HG02623 (cell line): Measurements from ENCODE around the gene TP53I13.

Experiments
- ATAC-seq: cut with Tn5 transposase; IDR thresholded peaks from one replicate; pipeline ENCODE4 v1.9.1; 2021; ENCODE audit warnings: moderate library complexity; ENCODE audit not compliant: unreplicated experiment

TP53I13 gene

DNA sequence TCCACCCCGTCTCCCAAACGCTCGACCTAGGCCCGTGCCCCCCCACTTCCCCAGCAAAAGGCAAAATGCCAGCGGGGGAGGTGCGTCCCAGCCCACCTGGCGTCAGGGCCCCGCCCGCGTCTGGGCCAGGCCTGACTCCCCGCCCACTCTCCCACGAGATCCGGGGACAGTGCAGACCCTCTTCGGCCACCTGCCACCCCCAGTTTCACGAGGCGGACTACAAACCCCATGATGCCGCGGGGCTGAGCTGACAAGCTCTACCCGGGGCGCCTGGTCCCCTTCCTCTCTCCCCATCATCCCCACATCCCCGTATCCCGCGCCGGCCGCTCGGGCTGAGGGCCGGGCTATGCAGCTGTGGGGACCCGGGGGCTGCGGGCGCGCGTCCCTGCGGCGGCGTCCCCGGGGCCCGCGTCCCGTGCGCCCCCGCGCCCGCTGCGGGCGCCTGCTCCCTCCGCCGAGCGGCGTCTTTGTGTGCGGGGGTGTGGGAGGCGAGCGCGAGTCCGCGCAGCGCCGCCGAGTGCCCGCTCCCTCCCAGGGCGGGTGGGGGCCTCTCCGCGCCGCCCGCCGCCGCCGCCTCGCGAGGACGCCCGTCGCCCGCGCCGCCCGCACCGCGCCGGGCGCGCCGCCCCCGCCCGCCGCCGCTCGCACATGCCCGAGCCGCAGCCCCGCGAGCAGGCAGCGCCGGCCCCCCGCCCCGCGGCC, 24.5 kb downstream of the TP53I13 start, which contains the start of gene ANKRD13B:
ANKRD13B (plus strand) TSS at position 283 of the 702 bp plus-strand sequence. CDS start 490 bp downstream, outside the sequence.
- ATAC-seq: no peak

DNA sequence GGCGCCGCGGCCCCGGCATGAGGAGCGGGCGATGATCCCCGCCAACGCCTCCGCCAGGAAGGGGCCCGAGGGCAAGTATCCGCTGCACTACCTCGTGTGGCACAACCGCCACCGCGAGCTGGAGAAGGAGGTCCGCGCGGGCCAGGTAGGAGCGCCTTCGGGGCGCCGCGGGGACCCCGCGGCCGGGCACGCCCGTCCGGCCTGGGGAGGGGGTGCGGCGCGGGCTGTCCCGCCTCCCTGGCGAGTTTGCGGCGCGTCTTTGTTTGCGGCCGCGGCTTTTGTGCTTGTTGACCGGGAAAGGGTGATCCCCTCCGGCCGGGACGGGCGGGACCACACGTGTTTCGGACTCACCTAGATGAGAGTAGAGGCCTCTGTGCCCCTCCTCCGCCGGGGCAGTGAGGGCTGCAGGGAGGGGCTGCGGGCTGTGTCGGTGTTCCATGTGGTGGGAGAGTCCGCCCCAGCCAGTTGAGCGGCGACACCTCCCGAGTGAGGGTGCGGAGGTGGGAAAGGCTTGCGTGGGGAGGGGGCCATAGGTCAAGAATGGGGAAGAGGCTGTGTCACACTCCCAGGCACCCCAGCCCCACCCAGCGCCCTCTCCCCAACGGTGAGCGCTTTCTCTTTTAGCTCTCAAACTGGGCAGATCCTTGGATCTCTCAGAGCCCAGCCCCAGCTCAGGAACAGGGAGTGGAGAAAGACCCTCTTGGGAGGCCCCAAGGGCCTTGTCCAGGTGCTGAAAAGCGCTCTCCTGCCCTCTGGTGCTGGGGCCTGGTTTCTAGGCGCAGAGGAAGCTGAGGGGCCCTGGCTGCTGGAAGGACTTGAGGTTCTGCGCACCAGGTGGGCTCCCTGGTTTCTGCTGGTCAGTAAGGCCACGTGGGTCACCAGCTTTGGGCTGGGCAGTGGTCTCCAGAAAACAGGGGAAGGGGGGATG, 25.4 kb downstream of the TP53I13 start:
- no peak for ATAC-seq

DNA sequence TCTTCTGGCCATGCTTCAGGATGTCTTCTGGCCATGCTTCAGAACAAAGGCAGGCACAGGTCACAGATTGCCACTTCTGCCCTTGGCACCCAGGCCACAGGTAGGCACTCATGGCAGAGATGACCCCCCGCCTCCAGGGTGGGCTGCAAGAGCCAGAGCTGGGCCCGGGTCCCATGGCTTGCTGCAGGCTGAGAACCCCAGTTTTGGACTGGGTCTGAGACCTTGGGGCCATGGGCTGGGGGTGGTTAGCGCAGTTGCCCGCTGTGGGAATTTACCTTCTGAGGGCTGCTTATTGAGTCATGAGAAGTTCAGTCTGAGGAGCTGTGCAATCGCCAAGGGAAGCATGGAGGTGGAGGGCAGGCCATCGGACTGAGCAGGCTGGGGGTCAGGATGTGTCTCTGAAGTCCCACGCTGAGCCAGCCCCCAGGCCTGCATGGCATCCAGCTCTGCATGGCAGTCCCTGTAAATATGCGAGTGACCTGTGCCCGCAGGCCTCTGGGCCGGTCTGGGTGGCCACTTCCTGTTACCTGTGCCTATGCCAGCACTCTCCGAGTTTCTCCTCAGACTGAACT, 26.1 kb downstream of the TP53I13 start:
- no peak for ATAC-seq

- ATAC-seq: no peak
These were observed 26.8 kb downstream of the TP53I13 start for GRCh38 chr17:29595107-29595942.

DNA sequence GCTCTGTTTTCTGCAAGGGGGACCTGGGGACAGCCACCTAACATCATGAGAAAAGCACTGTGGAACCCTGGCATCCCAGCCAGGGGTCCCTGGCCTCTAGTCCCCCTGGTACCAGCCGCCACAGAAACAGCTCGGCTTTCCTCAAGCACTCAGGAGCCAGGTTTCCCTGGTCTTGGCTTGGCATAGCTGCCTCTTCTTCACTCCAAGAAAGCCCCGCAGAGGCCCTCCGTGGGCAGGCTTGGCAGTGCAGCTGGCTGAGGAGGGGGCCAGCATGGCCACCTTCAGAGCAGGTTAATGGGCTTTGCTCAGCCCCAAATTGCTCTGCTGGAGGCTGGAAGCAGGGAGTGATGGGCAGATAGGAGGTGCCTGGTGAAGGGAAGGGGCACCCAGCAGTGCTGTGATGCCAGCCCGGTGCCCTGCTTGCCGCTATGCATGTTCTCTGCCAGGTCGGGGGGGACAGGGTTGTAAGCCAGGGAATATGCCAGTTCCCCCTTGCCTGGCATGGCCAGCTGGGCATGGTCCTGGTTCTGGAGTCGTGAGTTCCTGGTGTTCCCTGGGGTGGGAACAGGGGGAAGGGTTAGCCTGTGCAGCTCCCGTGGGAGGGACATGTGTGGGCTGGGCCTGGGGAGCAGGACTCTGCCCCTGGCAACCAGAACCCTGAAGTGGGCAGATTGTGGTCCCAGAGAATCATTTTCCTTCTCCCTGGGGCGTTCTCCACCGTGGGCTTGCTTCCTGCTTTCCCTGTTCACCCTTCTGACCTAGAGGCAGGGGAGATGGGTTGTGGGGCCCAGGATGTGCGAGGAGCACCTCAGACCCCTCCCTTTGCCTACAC, 27.7 kb downstream of the TP53I13 start:
- ATAC-seq: no peak

DNA sequence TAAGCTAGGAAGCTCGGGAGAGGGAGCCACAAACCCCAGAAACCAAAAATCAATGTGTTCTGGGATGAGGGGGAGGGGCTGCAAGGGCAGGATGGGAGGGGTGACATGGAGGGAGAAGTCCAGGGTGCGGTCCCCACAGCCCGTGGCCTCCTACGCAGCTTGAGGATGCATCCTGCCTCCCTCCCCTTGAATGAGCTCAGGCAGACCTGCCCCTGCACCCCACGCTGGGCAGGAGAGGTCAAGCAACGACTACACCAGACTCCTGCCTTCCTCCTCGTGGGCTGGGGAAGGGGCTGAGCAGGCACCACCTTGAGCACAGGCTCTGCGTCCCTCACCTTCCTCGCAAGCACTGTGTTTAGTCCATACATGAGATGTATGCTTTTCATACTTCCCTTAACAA, 28.3 kb downstream of the TP53I13 start:
- ATAC-seq: no peak

DNA sequence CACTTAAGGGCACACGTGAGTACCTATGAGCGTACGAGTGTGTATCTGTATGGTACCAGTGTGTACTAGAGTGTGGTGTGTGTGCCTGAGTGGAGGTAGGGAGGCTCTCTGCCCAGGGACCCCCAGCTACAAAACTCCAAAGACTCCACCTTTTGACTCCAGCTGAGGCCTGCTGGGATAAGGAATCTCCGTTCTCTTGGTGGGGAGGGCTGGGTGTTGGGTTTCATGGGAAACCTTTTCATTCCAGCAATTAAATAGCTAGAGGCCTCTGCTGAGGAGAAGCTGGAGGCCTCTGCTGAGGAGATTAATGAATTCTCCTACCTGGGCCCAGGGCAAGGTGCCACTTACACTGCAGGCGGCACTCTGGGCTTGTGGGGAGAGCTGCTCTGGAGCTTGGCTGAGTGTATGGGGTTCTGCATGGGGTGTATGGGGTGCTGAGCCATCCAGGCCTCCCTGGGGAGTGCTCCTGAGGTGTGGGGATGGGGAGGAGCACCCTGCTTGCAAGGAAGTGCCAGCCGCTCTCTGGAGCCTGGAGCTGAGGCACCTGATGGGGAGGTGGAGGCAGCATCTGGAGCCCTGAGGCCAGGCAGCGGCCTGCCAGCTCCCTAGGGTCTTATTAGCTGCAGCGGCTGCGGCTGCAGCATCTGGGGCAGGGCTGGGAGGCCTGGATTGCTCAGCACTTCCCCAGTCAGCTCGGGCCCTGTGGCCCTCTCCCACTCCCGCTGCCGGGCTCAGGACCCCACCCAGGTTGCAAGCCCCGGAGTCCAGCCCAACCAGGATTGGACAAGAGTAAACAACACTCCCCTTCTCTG, 29.1 kb downstream of the TP53I13 start:
- no peak for ATAC-seq

DNA sequence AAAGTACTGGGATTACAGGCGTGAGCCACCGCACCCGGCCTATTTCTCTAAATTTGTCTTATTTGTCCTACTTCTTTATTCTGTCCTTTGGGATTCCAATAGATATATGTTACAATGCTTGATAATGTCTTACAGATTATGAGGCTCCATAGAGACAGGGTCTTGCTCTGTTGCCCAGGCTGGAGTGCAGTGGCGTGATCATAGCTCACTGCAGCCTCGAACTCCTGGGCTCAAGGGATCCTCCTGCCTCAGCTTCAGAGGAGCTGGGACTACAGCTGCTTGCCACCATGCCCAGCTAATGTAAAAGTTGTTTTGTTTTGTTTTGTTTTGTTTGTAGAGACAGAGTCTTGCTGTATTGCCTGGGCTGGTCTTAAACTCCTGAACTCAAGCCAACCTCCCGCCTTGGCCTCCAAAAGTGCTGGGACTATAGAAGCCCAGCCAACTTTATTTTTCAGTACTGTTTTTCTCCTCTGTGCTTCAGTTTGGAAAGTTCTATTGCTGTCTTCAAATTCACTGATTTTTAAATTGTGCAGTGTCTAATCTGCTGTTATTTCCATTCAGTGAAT, 34.7 kb downstream of the TP53I13 start:
- ATAC-seq: no peak

GRCh38 chr17:29607557-29608195, 39.2 kb downstream of the TP53I13 start:
- no peak for ATAC-seq

- no peak for ATAC-seq
These were observed 40.5 kb downstream of the TP53I13 start for GRCh38 chr17:29608986-29609385.

DNA sequence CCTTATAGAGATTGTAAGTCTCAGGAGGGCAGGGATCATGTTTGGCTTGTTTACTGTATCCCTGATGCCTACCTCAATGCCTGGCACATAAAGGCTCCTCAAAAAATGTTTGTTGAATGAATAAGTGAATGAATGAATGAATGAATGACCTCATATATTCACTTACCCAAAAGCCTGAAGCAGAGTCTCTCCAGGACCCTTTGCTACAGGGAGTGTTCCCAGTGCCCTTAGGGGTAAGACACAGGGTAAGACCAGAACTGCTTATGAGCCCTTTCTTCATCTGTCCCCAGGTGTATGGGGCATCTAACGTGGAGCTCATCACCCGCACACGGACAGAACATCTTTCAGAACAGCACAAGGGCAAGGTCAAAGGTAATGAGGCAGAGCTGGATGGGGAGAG, 41.9 kb downstream of the TP53I13 start:
- no peak for ATAC-seq

DNA sequence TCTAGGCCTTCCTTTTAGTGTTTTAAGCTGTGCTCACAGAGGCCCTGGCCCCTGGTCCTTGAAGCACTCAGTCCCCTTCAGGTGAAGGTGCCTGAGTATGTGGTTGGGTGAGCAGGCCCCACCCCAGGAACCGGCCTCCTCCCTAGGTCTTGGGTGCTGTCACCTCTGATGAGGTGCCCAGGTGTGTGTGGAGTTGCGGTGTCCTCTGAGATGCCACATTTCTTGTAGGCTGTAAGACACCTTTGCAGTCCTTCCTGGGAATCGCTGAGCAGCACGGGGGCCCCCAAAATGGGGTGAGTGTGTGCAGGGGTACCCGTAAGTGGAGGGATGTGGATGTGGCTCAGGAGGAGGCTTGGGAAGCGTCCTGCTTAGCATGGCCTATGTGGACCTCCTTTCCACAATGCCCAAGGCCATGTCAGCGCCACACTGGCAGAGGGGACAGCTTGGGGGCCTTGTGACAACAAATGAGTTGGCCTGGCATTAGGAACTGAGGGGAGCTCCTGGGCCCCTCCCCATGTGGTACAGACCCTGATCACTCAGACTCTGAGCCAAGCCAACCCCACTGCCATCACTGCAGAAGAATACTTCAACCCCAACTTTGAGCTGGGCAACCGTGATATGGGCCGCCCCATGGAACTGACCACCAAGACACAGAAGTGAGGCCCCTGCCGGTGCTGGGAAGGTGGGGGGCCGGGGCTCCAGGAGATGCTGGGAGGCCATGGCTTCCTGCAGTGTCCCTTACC, 43.0 kb downstream of the TP53I13 start:
- ATAC-seq: no peak

DNA sequence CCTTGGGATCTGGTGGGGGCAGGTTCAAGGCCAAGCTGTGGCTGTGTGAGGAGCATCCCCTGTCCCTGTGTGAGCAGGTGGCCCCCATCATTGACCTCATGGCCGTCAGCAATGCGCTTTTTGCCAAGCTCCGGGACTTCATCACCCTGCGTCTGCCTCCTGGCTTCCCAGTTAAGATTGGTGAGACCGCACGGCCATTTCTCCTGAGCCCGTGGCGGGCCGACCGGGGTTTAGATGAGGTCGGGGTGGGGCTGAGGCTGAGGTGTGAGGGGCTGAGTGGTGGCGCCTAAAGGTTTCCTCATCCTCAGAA, 43.5 kb downstream of the TP53I13 start:
- no peak for ATAC-seq

GRCh38 chr17:29612404-29613280, 44.1 kb downstream of the TP53I13 start:
- no peak for ATAC-seq

- ATAC-seq: no peak
These were observed 44.9 kb downstream of the TP53I13 start for GRCh38 chr17:29613352-29613837.

GRCh38 chr17:29613856-29614255, 45.4 kb downstream of the TP53I13 start:
- ATAC-seq: no peak
